ENCODE measurements around the gene NDRG4.

- TF ChIP-seq CTCF (IDR thresholded peaks at IDR 0.05; ENCODE audit: extremely low read depth in 1 of 2, insufficient read depth in 1 of 2, low read depth in 1 of 2, low read length in 2 of 2) (no peak), JUN (IDR thresholded peaks at IDR 0.05; ENCODE audit: borderline replicate concordance, insufficient read depth, insufficient read length, low read depth) (no peak)
- TF ChIP-seq, protein P1, sequence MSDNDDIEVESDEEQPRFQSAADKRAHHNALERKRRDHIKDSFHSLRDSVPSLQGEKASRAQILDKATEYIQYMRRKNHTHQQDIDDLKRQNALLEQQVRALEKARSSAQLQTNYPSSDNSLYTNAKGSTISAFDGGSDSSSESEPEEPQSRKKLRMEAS (IDR thresholded peaks at IDR 0.05; ENCODE audit: insufficient read depth, insufficient read length), result no peak
Observed at GRCh38 chr16:58454856-58455255, 45.1 kb upstream of the NDRG4 start.

Data from endothelial cell of umbilical vein (primary cell).